Stimulated activated naive CD4-positive, alpha-beta T cell (primary cell): ENCODE results near the gene ATXN1.
"Not testable (repeated sequence)": the region's sequence is repeated elsewhere in the genome, so short reads cannot be mapped to it uniquely, and the experiment has no call there.

Experiments
- DNase-seq, 6 experiments: peaks; one replicate each; lab custom pipeline; 2025; lab: John Stamatoyannopoulos, UW

Gene ATXN1

GRCh38 chr6:16473908-16474771, 287.1 kb downstream of the ATXN1 start:
- peak in 4 of 6 experiments; percentile 8 to 29 (median 16) for DNase-seq

- no peak for DNase-seq
Observed at GRCh38 chr6:16473184-16473907, 287.9 kb downstream of the ATXN1 start.

GRCh38 chr6:16472349-16473069, 288.8 kb downstream of the ATXN1 start:
- DNase-seq = no peak

GRCh38 chr6:16471910-16472297, 289.4 kb downstream of the ATXN1 start:
- no peak for DNase-seq

GRCh38 chr6:16471222-16471909, 289.9 kb downstream of the ATXN1 start:
- no peak for DNase-seq

- no peak for DNase-seq
Observed at GRCh38 chr6:16470502-16471221, 290.6 kb downstream of the ATXN1 start.

- no peak for DNase-seq
Observed at GRCh38 chr6:16468991-16469615, 292.2 kb downstream of the ATXN1 start.

GRCh38 chr6:16466800-16467553, 294.3 kb downstream of the ATXN1 start:
- DNase-seq = no peak

GRCh38 chr6:16464045-16464444, 297.2 kb downstream of the ATXN1 start:
- DNase-seq = no peak

- not testable (repeated sequence) for DNase-seq
Observed at GRCh38 chr6:16463246-16463645, 298.0 kb downstream of the ATXN1 start.

GRCh38 chr6:16461491-16461890, 299.8 kb downstream of the ATXN1 start:
- DNase-seq = no peak

- not testable (repeated sequence) for DNase-seq
Observed at GRCh38 chr6:16459472-16459871, 301.8 kb downstream of the ATXN1 start.

- no peak for DNase-seq
Observed at GRCh38 chr6:16452348-16452747, 308.9 kb downstream of the ATXN1 start.

- no peak for DNase-seq
Observed at GRCh38 chr6:16450821-16451220, 310.4 kb downstream of the ATXN1 start.

- DNase-seq = no peak
Observed at GRCh38 chr6:16450285-16450684, 311.0 kb downstream of the ATXN1 start.

- DNase-seq = no peak
Observed at GRCh38 chr6:16446273-16446672, 315.0 kb downstream of the ATXN1 start.

GRCh38 chr6:16442031-16442430, 319.2 kb downstream of the ATXN1 start:
- DNase-seq = no peak

GRCh38 chr6:16441262-16441661, 320.0 kb downstream of the ATXN1 start:
- DNase-seq = no peak

- peak in 1 of 6 experiments; percentile 5 for DNase-seq
Observed at GRCh38 chr6:16440636-16441212, 320.5 kb downstream of the ATXN1 start.
